DOHH2 (cell line): ENCODE data around the gene RIC1.

ENCODE experiments used
- CTCF ChIP-seq: fragments of 200-600 bp; sonication (generic); IDR thresholded peaks from one replicate; pipeline ENCODE4 v1.5.1; 2014; ENCODE audit warnings: antibody characterized with exemption, mild to moderate bottlenecking, low read depth, low read length; ENCODE audit not compliant: poor library complexity, severe bottlenecking
- EZH2phosphoT487 ChIP-seq: fragments of 200-600 bp; sonication (generic); IDR thresholded peaks from 2 replicates; pipeline ENCODE4 v1.6.1; 2017; ENCODE audit warnings: borderline replicate concordance, mild to moderate bottlenecking, antibody characterized with exemption, low read length, moderate library complexity, mixed read lengths

GRCh38 chr9:5760338-5760737 lies 131.4 kb downstream of the RIC1 start:
- TF ChIP-seq CTCF (no peak), EZH2phosphoT487 (no peak)
